ENCODE measurements around the gene GLYATL1B.
"Not testable (repeated sequence)": the region's sequence is repeated elsewhere in the genome, so short reads cannot be mapped to it uniquely, and the experiment has no call there.

GLYATL1B gene

DNA sequence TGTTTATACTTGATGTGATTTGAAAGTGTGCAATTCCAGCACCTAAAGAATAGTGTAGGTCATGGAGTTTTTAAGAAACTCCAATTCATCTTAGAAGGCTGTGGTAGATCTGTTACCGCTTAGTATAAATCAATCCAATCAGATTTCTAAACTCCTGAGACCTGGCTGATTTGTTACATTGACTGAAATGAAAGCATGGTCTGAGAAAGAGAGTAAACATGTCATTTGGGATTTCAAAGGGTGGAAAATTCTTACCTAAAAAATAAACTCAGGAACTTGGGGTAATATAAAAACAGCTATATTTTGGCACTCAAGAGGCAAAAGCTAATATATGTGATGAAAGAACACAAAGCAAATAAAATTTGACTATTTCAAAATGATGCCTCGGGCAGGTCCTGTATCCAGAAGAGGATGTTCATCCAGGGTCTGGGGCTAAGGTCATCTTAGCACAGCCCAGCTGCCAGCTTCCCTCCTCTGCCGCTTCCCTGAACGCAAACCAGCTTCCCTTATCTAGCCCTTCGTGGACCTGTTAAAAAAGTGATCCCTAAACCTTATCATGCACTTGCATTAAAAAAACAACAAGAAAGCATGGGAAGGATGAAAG, 10.0 kb downstream of the GLYATL1B start:
- DNase-seq = not testable (repeated sequence)

DNA sequence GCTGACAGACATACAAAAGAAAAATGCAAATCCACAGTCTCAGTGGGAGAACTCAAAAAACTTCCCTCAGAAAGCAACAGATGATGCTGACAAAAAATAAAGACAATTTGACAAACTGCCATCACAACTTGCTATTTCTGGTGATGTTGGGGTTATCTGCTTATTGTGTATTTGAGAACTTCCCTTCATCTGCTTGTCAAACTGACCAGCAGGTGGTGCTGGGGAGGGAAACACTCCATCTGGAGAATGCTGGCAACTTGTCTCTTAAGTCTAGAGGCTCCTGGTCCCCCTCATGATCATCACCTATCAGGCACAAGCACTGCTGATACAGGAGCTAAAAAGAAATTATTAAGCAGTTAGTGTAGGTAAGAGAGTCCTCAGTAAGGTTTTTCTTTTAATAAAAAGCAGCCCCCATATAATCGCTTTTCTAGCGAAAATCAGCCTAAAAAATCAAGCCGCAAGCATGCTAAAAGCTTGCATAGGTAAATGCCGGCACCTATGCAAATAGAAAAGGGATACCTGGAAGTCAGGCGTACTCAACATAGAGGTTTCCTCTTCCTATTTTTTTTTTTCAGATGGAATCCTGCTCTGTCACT, 11.1 kb downstream of the GLYATL1B start:
- peak in 25 of 51 donors; percentile 1 to 49 (median 13) for DNase-seq

DNA sequence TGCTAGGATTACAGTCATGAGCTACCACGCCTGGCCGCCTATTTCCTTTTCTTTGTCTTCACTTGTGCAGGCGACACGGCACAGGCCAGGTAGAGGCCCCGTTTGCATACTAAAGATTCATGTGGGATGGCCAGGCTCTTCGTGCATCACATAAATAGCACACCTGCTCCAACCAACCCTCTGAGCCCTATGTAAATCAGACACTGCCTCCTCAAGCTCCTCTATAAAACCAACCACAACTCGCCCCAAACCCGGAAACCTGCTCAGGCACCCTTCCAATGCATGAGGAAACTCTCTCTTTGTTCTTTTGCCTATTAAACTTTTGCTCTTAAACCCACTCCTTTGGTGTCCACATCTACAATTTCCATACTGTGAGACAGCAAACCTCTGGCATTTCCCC, 11.8 kb downstream of the GLYATL1B start:
- DNase-seq = not testable (repeated sequence)

DNA sequence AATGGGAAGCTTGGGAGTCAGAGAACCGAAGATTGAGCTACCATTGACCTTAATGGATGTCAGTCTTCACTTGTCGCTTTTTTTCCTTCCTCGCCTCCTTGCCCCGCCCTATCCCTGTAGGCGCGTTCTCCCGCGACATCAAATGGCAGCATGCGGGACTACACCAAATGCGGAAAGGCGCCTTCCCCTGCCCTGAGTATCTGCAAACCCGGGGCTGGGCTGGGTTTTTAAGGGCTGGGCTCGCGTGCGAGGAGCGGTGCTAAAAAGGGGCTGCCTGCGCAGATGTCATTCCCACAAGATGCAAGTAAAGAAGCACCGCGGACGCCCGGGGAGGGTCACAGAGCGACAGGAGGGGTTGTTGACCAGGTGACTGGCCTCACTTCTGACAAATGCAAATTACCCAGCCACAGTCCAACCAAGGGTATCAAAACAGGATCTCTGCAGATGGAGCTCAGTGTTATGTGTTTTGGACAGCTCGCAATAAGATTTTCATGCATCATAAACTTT, 16.2 kb downstream of the GLYATL1B start:
- peak in 25 of 51 donors; percentile 1 to 49 (median 8) for DNase-seq

DNA sequence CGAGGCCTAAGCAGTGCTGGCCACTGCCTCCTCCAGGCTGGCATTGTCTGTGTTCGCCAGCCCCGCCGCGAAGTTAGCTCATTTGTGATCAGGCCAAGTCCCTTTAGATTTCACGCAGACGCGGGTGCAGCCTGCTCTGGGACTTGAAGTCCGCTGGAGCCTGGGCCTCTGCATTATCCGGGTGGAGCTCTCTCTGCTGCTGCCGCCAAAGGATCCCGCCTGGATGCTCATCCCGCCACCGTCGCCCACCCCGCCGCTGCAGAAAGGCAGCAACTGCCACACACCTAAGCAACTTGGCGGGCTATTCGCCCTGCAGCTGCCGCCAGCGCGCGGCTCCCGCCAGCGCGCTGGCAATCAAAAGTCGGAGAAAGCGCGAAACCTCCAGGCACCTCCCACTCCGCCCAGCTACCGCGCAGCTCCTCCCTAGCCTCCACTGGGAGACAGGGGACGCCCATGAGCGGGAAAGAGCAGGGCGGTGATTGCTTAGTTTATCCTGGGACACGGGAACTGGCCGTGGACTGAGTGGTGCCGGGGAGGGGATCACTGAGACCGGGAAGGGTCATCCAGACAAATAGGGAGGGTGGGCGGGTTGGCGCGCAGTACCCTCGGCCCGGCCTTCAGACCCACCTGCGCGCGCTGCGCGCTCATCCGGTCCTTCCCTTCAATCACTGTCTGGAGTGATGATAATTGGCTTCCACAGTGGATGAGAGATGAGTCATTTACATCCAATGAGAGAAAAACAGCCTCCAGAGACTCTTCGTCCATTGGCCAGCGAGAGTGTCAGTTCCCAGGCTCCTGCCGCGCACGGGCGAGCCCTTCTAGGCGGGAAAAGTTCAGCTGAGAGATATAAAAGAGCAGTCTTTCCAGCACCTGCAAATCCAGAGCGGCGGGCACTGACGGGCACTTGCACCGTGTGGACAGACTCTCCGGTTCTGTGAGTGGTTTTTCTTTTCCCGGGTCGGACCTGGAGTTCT, 20.5 kb downstream of the GLYATL1B start, which contains the start of gene FAM111B:
TSS of gene FAM111B (plus strand) at position 875 of the 974 bp plus-strand sequence. CDS start 2,389 bp downstream, outside the sequence.
- DNase-seq = peak in 50 of 51 donors; percentile 5 to 84 (median 56)

DNA sequence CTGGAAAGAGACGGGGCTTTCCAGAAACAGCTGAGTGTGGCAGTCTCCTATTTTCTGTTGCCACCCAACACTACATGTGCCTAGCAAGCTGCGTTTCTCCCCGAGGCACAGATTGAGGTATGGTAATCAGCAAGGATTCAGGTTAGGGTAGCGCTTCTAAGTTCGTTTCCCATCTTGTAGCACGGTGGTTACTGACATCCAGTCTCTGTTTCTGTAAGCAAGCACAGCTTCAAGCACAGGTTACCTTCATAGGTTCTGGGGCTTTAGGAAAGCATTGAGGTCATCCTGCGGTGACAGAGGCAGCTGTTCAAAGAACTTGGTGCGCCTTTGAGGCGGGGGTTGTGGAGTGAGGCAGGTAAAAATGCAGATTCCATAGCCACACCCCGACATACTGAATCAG, 21.6 kb downstream of the GLYATL1B start:
- DNase-seq = not testable (repeated sequence)

DNA sequence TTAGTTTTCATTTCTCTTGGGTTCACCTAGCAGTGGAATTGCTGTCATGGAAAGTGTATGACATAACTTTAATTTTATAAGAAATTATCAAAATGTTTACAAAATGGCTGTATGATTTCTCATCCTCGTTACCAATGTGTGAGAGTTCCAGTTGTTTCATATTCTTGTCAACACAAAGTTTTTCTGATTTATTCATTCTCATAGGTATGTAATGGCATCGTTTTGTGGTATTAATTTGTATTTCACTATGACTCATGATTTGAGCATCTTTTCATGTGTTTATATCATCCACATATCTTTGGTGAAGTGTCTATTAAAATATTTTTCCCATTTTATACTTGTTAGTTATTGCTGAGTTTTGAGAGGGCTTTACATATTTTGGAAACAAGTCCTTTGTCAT, 26.4 kb downstream of the GLYATL1B start:
- DNase-seq = no peak

DNA sequence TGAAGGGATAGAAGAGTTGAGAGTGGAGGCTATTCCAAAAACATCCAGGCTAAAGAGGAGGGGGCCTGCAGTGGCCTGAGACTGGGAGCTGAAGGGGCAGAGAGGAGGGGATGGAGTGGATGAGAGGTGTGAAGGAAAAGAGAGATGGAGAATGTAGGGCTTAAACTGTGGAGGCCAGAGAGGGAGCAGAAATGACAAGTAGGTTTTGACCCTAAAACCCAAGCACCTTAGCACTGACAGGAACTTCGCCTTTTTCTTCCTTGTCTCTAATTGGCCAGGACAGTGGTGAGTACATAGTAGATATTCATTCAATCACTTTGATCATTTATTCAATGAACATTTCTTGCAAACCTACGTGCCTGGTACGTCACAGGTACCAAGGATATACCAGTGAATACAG, 28.2 kb downstream of the GLYATL1B start:
- DNase-seq = no peak

DNA sequence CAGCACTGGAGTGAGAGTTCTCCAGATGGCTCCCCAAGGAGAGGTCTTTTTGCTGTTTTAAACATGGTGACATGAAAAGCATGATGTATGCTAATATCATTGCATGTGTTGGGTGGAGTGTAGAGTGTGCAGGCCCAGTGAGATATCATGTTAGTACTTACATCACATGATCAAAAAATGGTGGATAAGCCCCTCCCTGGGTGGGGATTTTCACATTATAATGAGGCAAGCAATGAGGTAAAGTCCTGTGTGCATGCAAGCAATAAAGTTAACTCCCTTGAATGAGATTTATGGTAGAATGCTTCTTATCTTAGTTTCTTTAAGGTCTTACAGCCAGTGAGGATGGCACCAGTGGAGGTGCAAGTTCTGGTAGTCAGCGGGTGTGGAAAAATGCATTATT, 29.4 kb downstream of the GLYATL1B start:
- DNase-seq = no peak

DNA sequence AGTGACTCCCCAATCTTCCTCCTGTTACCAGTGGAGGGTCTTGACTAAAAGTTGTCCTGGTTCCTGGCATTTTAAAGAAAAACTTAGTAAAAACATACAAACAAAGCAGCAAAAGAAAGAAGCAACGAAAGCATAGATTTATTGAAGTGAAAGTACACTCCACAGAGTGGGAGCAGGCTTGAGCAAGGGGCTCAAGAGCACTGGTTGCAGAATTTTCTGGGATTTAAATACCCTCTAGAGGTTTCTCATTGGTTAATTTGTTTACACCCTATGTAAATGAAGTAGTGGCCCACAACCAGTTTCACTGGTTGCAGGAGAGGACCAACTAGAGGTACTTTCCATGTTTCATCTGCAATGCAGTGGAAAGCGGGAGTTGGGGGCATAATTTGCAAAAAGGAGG, 31.7 kb downstream of the GLYATL1B start:
- no peak for DNase-seq

DNA sequence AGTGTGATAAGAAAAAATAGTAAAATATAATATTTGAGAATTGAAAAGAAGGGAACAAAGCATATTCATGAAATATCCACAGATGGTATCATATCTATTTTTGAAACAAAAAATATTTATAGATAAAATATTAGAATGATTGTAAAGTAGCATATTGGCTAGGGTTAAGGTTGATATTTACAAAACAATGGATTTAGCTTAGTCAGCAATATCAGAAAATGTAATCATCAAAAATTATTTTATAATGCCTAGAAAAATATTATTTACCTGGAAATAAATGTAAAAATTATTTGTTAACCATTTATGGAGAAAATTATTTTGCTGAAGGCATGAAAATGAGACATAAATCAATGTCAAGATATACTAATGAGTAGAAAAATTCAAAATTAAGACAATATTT, 33.7 kb downstream of the GLYATL1B start:
- no peak for DNase-seq

DNA sequence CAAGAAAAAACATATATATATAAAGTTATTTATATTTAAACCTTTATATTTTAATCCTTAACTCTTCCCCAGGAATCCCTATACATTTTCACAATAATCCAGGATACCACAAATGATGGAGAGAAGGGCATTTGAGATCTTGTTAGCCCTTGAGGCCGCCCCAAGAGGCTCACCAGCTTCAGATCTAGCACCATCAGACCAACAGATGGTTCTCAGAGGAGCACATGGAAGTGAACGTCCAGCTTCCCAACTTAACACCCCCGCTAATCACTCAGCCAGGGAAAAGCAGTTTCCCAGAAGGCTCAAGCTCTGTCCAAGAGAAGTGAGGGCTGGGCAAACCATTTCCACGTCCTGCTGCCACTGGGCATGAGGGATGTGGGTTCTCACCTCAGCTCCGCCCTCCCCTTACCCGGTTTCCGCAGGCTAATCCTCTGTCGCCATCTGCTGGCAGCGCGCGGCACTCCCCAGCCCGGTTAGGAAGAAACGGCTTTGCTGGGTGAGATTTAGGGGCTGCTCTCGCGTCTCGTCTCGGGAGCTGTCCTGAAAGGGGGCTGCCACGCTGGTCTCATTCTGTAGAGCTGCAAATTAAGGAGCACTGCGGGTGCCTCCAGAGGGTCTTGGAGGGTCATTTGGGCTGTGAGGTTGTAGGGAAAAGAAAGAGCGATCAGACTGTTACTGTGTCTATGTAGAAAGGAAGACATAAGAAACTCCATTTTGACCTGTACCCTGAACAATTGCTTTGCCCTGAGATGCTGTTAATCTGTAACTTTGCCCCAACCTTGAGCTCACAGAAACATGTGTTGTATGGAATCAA, 49.7 kb downstream of the GLYATL1B start:
- peak in 49 of 51 donors; percentile 14 to 84 (median 57) for DNase-seq

DNA sequence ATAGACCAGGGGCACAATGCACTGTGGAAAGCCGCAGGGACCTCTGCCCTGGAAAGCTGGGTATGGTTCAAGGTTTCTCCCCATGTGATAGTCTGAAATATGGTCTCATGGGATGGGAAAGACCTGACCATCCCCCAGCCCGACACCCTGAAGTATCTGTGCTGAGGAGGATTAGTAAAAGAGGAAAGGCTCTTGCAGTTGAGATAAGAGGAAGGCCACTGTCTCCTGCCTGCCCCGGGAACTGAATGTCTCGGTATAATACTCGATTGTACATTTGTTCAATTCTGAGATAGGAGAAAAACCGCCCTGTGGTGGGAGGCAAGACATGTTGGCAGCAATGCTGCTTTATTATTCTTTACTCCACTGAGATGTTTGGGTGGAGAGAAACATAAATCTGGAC, 50.4 kb downstream of the GLYATL1B start:
- DNase-seq = not testable (repeated sequence)

DNA sequence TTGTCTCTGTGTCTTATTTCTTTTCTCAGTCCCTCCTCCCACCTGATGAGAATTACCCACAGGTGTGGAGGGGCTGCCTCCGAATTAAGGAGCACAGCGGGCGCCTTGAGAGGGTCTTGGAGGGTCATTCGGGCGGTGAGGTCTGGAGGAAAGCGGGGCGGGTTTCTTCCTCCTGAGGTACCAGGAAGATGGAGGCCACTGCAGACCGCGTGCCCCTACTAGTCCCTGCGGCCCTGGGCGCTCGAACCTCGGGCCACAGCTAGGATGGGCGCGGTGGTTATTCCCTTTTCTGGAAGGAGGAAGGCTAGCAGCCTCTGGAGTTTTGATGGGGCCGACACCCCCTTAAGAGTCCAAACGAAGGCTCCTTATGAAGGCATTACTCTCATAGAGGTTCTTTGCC, 51.1 kb downstream of the GLYATL1B start:
- DNase-seq = no peak

DNA sequence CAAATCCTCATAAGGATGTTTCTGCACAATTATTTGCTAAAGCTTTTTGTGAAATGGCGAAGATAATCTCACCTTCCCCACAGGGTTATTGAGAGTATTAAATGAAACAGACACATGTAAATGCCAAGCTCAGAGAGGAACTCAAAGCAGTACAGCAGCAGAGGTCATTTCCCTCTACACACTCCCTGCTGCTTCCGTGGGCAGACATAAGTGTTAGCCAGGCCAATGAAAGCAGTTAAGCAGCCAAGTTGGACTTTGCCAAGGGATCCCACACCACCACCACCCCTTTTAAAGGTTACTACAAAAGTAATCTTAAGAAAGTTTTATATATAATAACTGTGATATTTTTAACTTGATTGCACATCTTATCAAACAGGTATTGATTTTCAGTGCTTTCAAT, 52.5 kb downstream of the GLYATL1B start:
- DNase-seq = no peak

DNA sequence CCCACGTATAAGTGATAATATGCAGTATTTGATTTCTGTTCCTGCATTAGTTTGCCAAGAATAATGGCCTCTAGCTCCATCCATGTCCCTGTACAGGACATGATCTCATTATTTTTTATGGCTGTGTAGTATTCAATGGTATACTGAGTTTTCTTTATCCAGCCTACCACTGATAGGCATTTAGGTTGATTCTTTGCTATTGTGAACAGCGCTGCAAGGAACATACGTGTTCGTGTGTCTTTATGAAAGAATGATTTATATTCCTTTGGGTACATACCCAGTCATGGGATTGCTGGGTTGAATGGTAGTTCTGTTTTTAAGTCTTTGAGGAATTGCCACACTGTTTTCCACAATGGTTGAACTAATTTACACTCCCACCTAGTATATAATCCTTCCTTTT, 55.1 kb downstream of the GLYATL1B start:
- no peak for DNase-seq

DNA sequence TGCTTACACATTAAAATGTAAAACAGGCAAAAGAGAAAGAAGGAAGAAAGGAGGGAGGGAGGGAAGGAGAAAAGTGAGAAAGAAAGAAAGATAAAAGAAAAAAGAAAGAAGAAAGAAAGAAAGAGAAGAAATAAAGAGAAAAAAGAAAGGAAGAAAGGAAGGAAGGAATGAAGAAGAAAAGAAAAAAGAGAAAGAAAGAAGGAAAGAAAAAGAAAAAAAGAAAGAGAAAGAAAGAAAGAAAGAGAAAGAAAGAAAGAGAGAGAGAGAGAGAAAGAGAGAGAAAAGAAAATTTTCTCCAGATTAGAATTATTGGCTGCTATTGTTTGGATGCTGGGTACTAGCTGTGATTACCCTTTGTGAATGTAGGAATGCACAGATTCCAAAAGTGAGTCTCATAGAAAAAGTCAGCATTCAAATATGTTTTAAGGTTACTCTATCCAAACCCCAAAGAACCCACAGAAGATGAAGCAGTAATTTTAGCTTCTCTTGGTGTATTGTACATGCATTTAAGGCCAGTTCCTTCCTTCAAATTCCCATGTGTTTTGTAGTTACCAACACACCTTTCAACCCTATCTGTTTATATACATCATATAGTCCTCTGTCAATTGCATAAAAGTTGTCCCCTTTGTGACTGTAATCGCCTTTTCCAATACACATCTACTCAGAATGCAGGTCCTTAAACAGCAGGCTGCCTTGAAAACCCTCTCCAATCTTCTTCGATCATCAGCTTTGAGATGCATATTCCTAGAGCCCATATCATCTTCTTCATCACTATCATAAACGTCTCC, 55.8 kb downstream of the GLYATL1B start:
- peak in 1 of 51 donors; percentile 56 for DNase-seq

DNA sequence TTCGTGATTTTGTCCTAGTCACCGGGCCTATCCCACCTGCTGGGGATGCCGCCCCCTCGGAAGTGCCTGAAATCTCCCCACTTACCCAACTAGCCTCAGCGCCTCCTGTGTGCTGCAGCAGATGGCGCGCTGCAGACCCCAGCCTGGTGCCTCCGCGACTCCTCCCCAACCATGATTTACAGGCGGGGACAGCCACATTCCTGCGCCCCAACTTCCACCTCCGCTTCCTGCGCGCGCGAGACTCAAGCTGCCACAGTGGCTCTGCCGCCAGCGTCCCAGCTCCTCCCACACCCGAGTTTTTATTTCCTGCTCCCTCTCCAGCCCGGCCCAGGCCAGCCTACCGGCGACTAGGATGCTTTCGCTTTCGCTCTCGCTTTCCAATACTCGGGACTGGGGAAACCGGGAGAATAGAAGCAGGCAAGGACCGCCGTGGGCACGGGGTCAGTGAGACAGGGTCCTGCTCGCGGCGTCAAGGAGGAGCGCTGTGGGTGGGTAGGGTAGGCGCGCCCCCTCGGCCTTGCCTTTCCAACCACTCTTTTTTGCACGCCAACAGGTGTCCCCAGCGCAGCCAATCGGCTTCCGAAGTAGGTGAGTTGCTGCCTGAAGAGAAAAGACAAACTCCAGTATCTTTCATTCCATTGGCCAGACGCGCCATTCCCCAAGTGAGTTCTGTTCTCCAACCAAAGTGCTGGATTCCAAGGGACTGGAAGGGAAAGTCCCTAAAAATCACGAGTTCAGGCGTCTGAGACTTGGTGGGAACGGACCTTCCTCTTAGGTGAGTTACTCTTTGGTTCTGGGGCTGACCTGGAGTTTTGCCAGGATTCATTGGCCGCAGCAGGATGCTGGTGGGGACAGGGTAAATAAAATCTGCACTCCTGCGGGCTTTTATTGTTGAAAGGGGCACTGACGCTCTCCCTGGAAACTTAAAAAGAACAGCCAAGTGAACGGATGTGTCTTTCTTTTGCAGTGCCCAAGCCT, 56.7 kb downstream of the GLYATL1B start, which contains the start of gene FAM111A:
TSS of gene FAM111A (plus strand) at position 327 of the 978 bp plus-strand sequence. CDS start 6,017 bp downstream, outside the sequence.
- peak in 50 of 51 donors; percentile 10 to 91 (median 65) for DNase-seq

DNA sequence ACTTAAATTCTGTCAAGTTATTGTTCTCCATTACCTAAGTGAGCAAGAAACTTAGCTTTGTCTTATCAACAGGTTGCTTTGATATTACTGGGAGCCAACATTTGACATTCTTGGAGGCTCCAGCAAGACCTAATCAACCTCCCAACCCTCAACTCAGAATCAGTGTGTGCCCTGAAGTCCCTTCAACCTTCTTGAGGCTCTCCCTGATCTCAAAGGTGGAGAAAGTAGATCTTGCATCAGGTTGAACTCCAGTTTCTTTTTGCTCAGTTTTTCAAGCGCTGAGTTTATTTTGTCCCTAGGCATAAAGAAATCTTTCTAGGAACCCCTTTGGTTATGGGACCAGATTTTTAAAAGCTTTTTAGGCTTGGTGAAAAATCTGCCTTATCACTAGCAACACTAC, 58.0 kb downstream of the GLYATL1B start:
- peak in 1 of 51 donors; percentile 50 for DNase-seq

Data from hypothalamus (tissue), 51 donors.